A673 (cell line): ENCODE results near the gene STT3B.

Experiments
- EZH2 ChIP-seq: fragments of 200-600 bp; sonication (generic); IDR thresholded peaks from 2 replicates; pipeline ENCODE4 v1.6.1; 2017; ENCODE audit warnings: borderline replicate concordance, low read depth, mild to moderate bottlenecking, mixed read lengths, antibody characterized with exemption, low read length; ENCODE audit not compliant: poor library complexity, severe bottlenecking
- TF ChIP-seq, protein P1 (sequence below): fragments of 300-800, 200-600 bp; sonication (generic); conservative IDR thresholded peaks from 2 replicates; pipeline ENCODE4 v1.5.1; 2017; ENCODE audit warnings: low read depth, mild to moderate bottlenecking, antibody characterized with exemption, low read length, moderate library complexity, mixed read lengths

- TF ChIP-seq EZH2, result no peak
- TF ChIP-seq, protein P1, sequence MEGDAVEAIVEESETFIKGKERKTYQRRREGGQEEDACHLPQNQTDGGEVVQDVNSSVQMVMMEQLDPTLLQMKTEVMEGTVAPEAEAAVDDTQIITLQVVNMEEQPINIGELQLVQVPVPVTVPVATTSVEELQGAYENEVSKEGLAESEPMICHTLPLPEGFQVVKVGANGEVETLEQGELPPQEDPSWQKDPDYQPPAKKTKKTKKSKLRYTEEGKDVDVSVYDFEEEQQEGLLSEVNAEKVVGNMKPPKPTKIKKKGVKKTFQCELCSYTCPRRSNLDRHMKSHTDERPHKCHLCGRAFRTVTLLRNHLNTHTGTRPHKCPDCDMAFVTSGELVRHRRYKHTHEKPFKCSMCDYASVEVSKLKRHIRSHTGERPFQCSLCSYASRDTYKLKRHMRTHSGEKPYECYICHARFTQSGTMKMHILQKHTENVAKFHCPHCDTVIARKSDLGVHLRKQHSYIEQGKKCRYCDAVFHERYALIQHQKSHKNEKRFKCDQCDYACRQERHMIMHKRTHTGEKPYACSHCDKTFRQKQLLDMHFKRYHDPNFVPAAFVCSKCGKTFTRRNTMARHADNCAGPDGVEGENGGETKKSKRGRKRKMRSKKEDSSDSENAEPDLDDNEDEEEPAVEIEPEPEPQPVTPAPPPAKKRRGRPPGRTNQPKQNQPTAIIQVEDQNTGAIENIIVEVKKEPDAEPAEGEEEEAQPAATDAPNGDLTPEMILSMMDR, result no peak
Measured at GRCh38 chr3:31670136-31670535, 137.4 kb downstream of the STT3B start.
